MCF 10A (cell line): ENCODE measurements around the gene GRIFIN. TPM values are rescaled to one million over a fixed set of nuclear protein-coding genes. Genes with fewer than 3 reads are reported as not detected.
"Not testable (repeated sequence)": the region's sequence is repeated elsewhere in the genome, so short reads cannot be mapped to it uniquely, and the experiment has no call there.

ENCODE experiments used
- BruUV-seq: library from RNA; stranded (reverse); fragments of 400-500 nt; replicated peaks from 2 replicates; lab custom pipeline; 2021; lab: Mats Ljungman, UMichigan
- CTCF ChIA-PET: fragments of 300-600 bp; sonication (Branson Sonifier 250); formaldehyde crosslinking; extraction: SDS; loops from one replicate; lab custom pipeline; 2021; ENCODE audit warnings: antibody characterized with exemption, inconsistent platforms; lab: Yijun Ruan, JAX
- POLR2A ChIA-PET: fragments of 300-600, 350-650 bp; sonication (Branson Sonifier 250); formaldehyde crosslinking; extraction: SDS; loops from one replicate; lab custom pipeline; 2020; ENCODE audit warnings: antibody characterized with exemption, inconsistent platforms; lab: Yijun Ruan, JAX
- DNase-seq: peaks from one replicate; pipeline ENCODE4 v3.0.0-alpha.2; 2018; ENCODE audit not compliant: unreplicated experiment
- H3K27ac Mint-ChIP-seq: one replicate; pipeline ENCODE4 v1.8.0; 2022; ENCODE audit warnings: mild to moderate bottlenecking, low read depth, mixed read lengths; ENCODE audit not compliant: unreplicated experiment
- H3K27me3 Mint-ChIP-seq: one replicate; pipeline ENCODE4 v1.8.0; 2022; ENCODE audit warnings: mixed read lengths; ENCODE audit not compliant: insufficient read depth, unreplicated experiment
- H3K36me3 Mint-ChIP-seq: one replicate; pipeline ENCODE4 v1.8.0; 2022; ENCODE audit warnings: mild to moderate bottlenecking, moderate library complexity, mixed read lengths; ENCODE audit not compliant: insufficient read depth, unreplicated experiment
- H3K4me1 Mint-ChIP-seq: one replicate; pipeline ENCODE4 v1.8.0; 2022; ENCODE audit warnings: mixed read lengths; ENCODE audit not compliant: insufficient read depth, unreplicated experiment
- H3K4me3 Mint-ChIP-seq: one replicate; pipeline ENCODE4 v1.8.0; 2022; ENCODE audit warnings: mild to moderate bottlenecking, moderate library complexity, mixed read lengths; ENCODE audit not compliant: unreplicated experiment
- H3K9me3 Mint-ChIP-seq: one replicate; pipeline ENCODE4 v1.8.0; 2022; ENCODE audit warnings: mixed read lengths; ENCODE audit not compliant: unreplicated experiment
- CTCF ChIP-seq: fragments of 200-600 bp; IDR thresholded peaks from one replicate; pipeline ENCODE4 v1.8.0; 2022; ENCODE audit warnings: antibody characterized with exemption, mild to moderate bottlenecking; ENCODE audit not compliant: unreplicated experiment
- intact Hi-C: fragments of 100-400 bp; cut with micrococcal nuclease; formaldehyde crosslinking; loops from 2 replicates; pipeline ENCODE4 v1.14.1; 2022
- total RNA-seq: library from RNA; stranded (reverse); gene quantifications from 2 replicates; pipeline ENCODE4 v1.2.3, GENCODE V29; 2022

The GRIFIN gene
- total RNA-seq, 1 experiment from 2014 or later, result not detected

- intact Hi-C loops, result no loop called here
- no TSS peak for BruUV-seq
- Mint-ChIP-seq H3K27ac (no peak overlapping the region), H3K4me1 (peaks cover 24% of the 10 kb centered on the region), H3K36me3 (peaks cover 6% of the 10 kb centered on the region), H3K27me3 (no peaks in the 10 kb centered on the region), H3K4me3 (no peak overlapping the region), H3K9me3 (no peaks in the 10 kb centered on the region)
- POLR2A ChIA-PET, result no interaction called here
- CTCF ChIA-PET, result interaction anchor here (6.3 kb wide), 1 partner anchor 22 kb away, joined by 61 read pairs; no protein-coding TSS in a partner anchor
- no peak for DNase-seq
- no peak for TF ChIP-seq CTCF
These were observed 3.5 kb downstream of the GRIFIN start for GRCh38 chr7:2472739-2473138.

- Mint-ChIP-seq H3K27me3 (no peaks in the 10 kb centered on the region), H3K9me3 (no peaks in the 10 kb centered on the region), H3K4me3 (no peak overlapping the region), H3K27ac (peak overlapping the region; percentile 9), H3K36me3 (peaks cover 6% of the 10 kb centered on the region), H3K4me1 (peaks cover 24% of the 10 kb centered on the region)
- POLR2A ChIA-PET, result interaction anchor here (0.6 to 1.3 kb wide), 8 partner anchors 8 to 162 kb away, joined by 3 to 7 read pairs (median 3); no protein-coding TSS in a partner anchor
- no TSS peak for BruUV-seq
- intact Hi-C loops, result no loop called here
- no peak for TF ChIP-seq CTCF
- CTCF ChIA-PET, result interaction anchor here (0.9 to 6.3 kb wide), 5 partner anchors 18 to 209 kb away, joined by 3 to 61 read pairs (median 5); partner anchors contain the start of gene IQCE
- DNase-seq, result peak; percentile 59
These were observed 4.8 kb downstream of the GRIFIN start for GRCh38 chr7:2471396-2471795.

- Mint-ChIP-seq H3K4me3 (no peak overlapping the region), H3K4me1 (peaks cover 24% of the 10 kb centered on the region), H3K27me3 (no peaks in the 10 kb centered on the region), H3K27ac (peak overlapping the region; percentile 9), H3K36me3 (peaks cover 6% of the 10 kb centered on the region), H3K9me3 (no peaks in the 10 kb centered on the region)
- BruUV-seq, result no TSS peak
- ChIA-PET POLR2A (interaction anchor here (0.6 to 1.3 kb wide), 9 partner anchors 9 to 233 kb away, joined by 3 to 7 read pairs (median 3); no protein-coding TSS in a partner anchor), CTCF (interaction anchor here (0.6 to 6.3 kb wide), 6 partner anchors 17 to 230 kb away, joined by 3 to 61 read pairs (median 4); partner anchors contain the start of gene IQCE)
- peak; percentile 82 for DNase-seq
- no peak for TF ChIP-seq CTCF
- intact Hi-C loops, result no loop called here
These were observed 5.2 kb downstream of the GRIFIN start for GRCh38 chr7:2471022-2471329.

- Mint-ChIP-seq H3K27ac (no peak overlapping the region), H3K36me3 (peaks cover 6% of the 10 kb centered on the region), H3K4me1 (peaks cover 24% of the 10 kb centered on the region), H3K4me3 (no peak overlapping the region), H3K27me3 (no peaks in the 10 kb centered on the region), H3K9me3 (no peaks in the 10 kb centered on the region)
- BruUV-seq, result no TSS peak
- intact Hi-C loops, result no loop called here
- ChIA-PET CTCF (interaction anchor here (0.6 to 6.3 kb wide), 12 partner anchors 12 to 229 kb away, joined by 3 to 61 read pairs (median 4); partner anchors contain the start of gene IQCE), POLR2A (interaction anchor here (0.6 to 1.6 kb wide), 11 partner anchors 9 to 233 kb away, joined by 3 to 7 read pairs (median 3); no protein-coding TSS in a partner anchor)
- no peak for DNase-seq
- TF ChIP-seq CTCF, result no peak
These were observed 5.8 kb downstream of the GRIFIN start for GRCh38 chr7:2470204-2471021.

GRCh38 chr7:2469460-2470203 is 6.6 kb downstream of the GRIFIN start:
- intact Hi-C loops, result loop anchor here (1.0 kb wide), 1 partner anchor 18 kb away; no protein-coding TSS in a partner anchor
- BruUV-seq, H3K9me3 Mint-ChIP-seq, H3K27ac Mint-ChIP-seq, H3K4me3 Mint-ChIP-seq, H3K36me3 Mint-ChIP-seq, H3K27me3 Mint-ChIP-seq, DNase-seq: not testable (repeated sequence)
- POLR2A ChIA-PET, result interaction anchor here (0.9 to 1.6 kb wide), 4 partner anchors 15 to 914 kb away, joined by 3 read pairs; no protein-coding TSS in a partner anchor
- H3K4me1 Mint-ChIP-seq, result peaks cover 24% of the 10 kb centered on the region
- CTCF ChIA-PET, result interaction anchor here (0.6 to 6.3 kb wide), 23 partner anchors 8 to 244 kb away, joined by 3 to 61 read pairs (median 4); partner anchors contain the start of gene IQCE
